ENCODE measurements around the gene SRRM4.
A peak's percentile ranks its signal among the peaks of the same experiment; 100 is the strongest.

The SRRM4 gene

DNA sequence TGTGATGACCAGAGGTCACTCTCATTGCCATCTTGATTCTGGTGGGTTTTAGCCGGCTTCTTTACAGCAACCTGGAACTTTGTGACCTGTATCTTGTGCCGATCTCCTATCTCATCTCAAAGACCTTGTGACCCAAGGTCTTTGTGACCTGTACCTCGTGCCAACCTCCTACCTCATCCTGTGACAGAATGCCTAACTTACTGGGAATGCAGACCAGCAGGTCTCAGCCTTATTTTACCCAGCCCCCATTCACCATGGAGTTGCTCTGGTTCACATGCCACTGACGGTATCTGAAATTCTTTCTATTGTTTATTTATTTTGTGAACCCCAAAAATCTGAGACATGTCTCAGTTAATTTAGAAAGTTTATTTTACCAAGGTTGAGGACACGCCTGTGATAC, 189.9 kb downstream of the SRRM4 start:
- no peak for DNase-seq (ENCODE audit: low spot score)

DNA sequence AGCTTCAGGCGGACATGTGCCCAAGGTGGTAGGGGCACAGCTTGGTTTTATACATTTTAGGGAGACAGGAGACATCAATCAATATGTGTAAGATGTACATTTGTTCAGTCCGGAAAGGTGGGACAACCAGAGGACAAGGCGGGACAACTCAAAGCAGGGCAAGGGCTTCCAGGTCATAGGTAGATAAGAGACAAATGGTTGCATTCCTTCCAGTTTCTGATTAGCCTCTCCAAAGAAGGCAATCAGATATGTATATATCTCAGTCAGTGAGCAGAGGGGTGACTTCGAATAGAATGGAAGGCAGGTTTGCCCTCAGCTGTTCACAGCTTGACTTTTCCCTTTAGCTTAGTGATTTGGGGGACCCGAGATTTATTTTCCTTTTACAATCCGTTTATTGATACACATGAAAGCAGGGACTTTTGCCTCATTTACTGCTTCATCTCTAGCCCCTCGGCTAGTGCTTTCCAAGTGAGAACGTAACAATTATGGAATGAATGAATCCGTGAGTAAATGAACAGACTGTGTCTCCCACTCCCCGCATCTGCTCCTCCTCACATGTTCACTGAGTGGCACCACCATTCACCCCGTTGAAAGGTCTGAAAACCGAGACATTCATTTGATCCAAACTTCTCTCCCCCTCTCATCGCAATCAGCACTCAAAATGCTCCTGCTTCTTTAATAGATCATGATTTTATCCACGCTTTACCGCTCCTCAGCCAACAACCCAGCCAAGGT, 190.5 kb downstream of the SRRM4 start:
- DNase-seq (ENCODE audit: low spot score): no peak

DNA sequence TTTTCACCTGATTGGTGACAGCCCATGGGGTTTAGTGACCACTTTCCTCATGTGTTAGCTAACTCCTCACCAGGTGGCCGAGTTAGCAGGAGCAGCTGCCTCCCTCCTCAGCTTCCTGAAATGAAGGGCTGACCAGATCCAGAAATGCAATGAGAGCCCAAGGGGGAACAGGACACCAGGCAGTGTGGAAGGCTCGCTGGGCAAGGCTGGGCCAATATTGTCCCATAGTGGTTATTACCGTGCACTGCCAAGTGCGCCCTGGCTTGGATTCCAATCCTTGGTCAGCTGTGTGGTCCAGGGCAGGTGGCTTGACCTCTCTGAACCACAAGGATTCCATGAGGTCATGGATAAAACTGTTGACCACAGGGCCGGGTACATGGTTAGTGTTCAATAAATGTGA, 193.7 kb downstream of the SRRM4 start:
- no peak for DNase-seq (ENCODE audit: low spot score)

DNA sequence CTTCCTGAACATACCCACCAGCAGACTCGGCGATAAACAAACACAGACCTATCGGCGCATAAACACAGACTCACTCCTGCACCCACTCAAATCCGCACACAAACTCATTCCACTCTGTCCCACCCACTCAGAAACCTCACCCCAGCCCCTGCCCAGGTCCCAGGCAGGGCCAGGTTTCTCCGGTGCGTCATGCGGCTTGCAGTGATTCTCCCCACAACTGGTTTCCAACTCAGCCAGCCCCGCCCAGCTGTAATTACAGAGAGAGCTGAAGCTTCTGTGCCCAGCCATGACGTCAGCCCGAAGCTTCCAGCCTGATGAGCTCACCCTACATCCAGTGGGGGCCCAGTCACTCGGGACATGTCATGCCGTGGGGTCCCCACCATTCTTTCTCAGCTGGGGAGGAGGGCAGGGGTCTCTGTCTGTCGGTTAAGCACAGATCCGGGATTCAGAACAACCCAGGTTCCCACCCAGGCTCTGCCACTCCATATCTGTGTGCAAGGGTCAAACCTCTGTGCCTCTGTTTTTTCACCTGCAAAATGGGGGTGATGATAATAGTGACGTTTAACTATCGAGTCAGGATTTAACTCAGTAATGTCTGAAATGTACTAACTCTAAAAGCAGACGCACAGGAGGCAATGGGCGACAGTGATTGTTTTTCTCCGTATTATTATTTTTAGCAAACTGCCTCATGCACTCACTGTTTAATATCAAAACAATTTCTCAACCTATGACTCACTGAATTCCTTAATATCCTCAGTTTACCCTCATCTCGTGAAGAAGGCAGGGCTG, 195.1 kb downstream of the SRRM4 start:
- DNase-seq (ENCODE audit: low spot score): peak; percentile 58

DNA sequence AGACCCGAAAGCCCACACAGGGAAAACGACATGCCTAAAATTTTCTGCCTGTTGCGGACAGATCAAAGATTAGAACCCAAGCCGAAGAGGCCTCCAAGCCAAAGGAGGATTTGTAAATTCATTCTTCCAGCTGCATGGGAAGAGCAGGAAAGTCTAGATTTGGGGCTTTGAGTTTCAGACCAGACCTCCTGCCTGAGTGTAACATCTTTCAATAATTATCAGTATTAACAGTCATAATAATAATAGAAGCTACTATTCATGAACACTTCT, 195.7 kb downstream of the SRRM4 start:
- no peak for DNase-seq (ENCODE audit: low spot score)

DNA sequence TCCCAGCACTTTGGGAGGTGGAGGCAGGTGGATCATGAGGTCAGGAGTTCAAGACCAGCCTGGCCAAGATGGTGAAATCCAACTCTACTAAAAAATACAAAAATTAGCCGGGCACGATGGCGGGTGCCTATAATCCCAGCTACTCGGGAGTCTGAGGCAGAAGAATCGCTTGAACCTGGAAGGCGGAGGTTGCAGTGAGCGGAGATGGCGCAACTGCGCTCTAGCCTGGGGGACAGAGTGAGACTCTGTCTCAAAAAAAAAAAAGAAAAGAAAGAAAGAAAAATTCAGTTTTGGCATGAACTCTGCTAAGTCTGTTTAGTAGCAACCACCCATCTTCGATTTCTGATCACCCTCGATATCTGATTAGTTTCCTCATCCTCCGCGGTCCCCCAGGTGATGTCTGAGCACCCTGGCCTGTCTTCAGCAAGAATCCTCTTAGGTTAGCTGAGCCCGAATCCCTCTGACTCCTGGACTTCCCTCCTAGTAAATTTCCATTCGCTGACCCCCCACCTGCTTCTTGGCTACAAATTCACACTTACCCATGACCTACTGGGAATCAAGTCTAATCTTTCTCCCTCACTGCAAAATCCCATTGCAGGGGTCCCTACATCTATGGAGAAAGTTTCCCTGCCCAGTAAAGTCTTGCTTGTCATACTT, 196.5 kb downstream of the SRRM4 start:
- DNase-seq (ENCODE audit: low spot score): no peak

DNA sequence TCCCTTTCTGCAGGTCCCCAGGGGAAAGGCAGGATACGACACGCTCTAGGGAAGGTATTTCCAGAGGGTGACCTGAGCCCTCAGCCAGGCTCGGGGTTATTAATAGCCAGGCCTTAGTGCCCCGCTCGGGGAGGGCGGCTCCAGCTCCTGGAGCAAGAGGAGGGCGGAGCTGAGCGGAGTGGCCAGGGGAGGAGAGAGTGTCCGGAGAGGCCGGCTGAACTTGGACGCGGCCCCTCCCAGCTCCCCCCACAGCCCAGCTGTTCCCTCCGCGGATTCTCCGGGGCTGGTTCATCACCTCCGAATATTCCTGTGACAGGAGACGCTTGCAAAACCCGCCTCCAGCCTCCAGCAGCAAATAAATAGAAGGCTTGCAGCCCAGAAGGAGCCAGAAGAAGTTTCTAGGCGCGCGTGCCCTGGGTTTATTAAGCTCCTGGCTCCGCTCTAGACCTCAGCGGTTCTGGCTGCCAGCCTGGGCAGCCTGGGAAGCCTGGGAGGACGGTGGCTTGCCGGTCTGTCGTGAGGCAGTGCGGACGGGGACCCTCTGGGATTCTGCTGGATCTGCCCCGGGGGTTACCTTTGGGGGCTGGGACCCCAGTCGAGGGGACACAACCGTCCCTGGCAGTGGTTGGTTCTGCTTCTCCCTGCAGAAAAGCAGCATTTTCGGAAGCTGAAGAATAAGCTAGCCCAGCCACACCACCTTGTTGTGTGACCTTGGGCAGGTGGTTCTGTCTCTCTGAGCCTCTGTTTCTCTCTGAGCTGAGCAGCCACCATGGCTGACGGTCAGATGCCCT, 197.4 kb downstream of the SRRM4 start, which contains the start of gene HSPB8:
HSPB8 (plus strand) TSS at position 388 of the 791 bp plus-strand sequence; CDS start at position 770, 382 bp downstream.
- peak; percentile 74 for DNase-seq (ENCODE audit: low spot score)

DNA sequence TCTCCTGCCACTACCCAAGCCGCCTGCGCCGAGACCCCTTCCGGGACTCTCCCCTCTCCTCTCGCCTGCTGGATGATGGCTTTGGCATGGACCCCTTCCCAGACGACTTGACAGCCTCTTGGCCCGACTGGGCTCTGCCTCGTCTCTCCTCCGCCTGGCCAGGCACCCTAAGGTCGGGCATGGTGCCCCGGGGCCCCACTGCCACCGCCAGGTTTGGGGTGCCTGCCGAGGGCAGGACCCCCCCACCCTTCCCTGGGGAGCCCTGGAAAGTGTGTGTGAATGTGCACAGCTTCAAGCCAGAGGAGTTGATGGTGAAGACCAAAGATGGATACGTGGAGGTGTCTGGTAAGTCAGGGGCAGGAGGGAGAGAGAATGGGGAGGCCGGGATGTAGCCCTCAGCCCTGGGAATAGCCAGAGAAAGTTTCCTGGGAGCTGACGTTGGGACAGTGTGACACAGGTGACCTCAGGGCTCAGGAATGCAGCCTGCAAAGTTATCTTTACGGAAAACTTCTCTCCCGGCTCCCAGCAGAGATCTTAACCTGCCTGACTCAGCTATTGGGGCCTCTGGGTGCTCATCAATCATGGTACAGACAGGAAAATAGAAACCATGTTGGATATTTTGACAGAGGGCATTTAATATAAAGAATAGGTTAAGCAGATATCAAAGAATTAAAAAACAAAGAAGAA, 198.1 kb downstream of the SRRM4 start:
- no peak for DNase-seq (ENCODE audit: low spot score)

DNA sequence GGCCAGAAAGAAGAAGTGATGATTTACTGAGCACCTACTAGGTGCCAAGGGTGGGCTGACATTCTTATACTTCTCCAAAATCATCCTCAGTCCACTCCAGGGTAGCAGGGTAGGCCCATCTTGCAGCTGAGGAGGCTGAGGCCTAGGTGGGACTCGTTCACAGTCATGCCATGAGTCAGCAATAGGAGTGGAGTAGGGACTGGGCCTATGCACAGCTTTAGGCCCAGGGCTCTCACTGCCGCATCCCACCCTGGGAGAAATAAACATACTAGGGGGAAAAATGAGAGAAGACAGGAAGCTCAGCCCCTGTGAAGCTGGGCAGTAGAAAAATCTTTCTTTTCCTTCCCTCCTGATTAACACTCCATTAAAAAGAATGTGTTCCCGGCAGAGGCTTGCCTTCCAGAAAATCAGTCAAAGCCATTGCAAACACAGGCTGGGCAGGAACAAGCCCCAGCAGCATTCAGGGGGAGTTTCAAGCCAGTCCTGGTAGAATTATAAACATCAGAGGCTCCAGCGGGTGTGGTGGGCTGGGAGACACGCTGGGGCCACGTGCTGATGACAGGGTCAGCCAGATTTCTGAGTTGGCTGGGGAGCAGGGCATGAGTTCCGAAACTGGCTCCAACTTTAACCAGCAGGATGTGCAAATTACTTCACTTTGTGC, 199.2 kb downstream of the SRRM4 start:
- no peak for DNase-seq (ENCODE audit: low spot score)

DNA sequence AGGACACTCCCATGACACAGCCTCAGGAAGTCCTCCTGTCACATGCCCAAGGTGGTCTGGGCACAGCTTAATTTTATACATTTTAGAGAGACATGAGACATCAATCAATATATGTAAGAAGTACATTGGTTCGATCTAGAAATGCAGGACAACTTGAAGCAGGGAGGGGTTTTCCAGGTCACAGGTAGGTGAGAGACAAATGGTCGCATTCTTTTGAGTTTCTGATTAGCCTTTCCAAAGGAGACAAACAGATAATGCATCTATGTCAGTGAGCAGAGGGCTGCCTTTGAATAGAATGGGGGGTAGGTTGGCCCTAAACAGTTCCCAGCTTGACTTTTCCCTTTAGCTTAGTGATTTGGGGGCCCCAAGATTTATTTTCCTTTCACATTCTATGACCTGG, 199.9 kb downstream of the SRRM4 start:
- no peak for DNase-seq (ENCODE audit: low spot score)

DNA sequence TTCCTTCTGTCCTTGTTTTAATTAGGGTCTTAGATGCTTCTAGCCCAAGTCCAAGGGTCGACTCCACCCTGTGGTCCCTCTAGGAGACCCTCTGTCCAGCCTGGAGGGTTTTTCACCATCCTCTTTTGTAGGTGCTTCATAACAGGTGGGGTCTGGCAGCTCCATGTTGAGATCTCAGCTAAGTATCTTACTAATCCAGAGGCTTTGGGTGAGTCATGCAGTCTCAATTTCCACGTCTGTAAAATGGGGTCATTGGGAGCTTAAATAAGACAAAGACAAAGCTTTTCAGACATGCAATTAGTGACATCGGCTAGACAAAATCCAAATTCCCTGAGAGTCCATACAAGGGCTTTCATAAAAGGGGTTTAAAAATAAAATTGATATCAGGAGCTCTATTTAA, 200.6 kb downstream of the SRRM4 start:
- DNase-seq (ENCODE audit: low spot score): no peak

DNA sequence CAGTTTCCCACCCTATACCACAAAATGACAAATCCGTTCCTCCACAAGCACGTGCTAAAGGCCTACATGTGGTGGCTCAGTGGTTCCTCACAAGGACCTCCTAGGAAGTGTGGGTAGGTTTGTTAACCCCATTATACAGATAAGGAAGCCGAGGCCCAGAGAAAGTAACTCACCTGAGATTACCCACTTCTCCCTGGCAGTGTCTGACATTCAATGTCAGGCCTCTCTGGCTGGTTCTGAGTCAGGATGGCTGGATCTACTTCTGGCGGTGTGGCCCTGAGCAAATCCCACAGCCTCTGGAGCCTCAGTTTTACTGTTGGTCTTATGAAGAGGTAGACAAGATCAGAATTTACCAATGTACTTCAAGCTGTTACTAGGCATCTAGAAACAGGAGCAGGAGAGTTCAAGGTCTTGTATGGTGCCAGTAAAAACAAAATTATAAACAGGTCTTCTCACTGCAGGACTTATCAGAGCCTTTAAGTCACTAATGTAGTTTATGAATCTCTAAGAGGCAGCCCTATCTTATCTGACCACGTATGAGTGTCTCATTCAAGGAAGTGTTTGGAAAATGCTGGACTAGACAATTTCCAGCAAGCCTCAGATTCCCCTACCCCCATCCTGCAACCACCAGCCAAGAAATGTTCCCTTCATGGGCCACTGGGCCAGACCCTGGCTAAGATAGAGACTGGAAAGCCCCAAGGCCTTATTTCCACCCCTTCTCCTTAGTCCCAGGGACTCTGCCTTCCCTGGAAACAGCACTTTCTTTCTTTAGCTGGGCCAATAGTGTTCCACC, 201.6 kb downstream of the SRRM4 start:
- no peak for DNase-seq (ENCODE audit: low spot score)

DNA sequence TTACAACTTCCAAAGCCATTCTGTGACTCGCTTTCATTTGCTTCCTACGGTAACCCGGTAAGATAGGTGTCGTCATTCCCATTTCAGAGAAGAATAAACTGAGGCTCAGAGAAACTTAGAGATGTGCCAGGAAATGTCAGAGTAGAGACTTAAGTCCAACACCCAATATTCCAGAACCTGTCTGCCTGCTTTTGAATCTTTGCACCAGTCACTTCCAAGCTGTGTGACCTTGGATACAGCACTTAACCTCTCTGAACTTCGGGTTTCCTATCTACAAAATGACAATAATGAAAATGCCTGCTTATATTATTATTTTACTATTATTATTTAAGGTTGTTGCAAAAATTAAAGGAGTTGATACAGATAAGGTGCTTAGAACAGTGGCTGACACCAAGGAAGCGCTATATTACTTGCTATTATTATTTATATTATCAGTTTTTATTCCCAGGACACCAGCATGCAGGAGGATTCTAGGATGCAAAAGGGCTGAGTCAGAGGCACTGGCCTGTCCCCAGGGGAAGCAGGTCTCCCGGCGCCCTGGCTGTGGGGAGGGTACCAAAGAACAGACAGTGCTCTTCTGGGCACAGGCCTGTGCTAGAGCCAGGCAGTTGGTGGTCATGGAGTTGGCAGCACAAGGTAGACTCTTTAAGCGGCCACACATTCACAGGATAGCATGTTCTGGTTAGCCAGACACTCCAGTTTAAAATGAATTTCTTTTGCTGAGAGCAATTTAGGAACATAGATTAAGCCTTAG, 202.8 kb downstream of the SRRM4 start:
- DNase-seq (ENCODE audit: low spot score): no peak

DNA sequence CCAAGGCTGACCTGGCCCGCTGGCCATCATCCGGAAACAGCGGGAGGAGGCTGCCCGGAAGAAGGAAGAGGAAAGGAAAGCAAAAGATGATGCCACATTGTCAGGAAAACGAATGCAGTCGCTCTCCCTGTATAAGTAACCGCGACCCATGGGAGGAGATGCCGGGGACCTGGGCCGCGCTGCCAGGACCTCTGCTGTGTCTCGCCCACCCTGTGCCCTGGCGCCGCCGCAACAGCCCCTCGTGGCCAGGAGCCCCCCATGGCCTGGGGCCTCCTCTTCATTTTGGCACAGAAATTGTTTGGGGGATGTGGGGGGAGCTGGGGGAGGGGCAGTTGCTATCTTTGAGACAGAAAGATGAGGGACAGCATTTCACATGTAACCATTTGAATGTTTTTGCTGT, 213.9 kb downstream of the SRRM4 start:
- no peak for DNase-seq (ENCODE audit: low spot score)

DNA sequence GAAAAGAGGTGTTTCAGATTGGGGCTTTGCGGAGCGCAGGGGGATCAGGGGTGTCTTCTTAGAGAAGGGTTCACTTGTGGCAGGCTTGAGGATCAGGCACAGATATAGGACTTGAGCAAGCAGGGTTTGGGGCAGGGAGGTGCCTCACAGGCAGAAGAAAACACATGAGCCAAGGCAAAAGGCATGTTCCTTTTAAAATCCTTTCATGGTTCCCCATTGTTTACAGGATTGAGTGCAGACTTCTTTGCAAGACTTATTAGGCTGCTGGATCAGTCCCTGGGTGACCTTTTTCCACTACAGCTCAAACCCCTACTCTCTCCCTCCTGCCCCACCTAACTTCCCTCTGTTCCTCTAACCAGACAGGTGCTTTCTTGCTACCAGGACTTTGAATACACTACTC, 217.1 kb downstream of the SRRM4 start:
- DNase-seq (ENCODE audit: low spot score): no peak

DNA sequence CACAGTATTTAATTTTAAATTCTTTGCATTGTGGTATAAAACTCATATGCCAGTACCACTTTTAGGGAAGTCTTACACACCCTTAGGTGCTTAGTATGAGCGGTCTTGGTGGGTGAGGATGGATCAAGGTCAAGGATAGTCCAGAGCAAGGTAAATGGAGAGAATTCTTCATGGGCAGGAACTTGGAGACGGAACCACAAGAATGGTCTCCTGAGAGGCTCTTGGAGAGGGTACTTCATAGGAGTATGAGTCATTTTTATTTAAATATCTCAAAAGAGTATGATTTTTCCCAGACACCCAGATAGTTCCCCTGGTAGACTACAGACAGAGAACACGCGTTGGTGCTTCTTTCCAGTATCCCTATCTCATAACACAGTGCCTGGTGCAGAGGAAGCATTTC, 219.3 kb downstream of the SRRM4 start:
- DNase-seq (ENCODE audit: low spot score): no peak

DNA sequence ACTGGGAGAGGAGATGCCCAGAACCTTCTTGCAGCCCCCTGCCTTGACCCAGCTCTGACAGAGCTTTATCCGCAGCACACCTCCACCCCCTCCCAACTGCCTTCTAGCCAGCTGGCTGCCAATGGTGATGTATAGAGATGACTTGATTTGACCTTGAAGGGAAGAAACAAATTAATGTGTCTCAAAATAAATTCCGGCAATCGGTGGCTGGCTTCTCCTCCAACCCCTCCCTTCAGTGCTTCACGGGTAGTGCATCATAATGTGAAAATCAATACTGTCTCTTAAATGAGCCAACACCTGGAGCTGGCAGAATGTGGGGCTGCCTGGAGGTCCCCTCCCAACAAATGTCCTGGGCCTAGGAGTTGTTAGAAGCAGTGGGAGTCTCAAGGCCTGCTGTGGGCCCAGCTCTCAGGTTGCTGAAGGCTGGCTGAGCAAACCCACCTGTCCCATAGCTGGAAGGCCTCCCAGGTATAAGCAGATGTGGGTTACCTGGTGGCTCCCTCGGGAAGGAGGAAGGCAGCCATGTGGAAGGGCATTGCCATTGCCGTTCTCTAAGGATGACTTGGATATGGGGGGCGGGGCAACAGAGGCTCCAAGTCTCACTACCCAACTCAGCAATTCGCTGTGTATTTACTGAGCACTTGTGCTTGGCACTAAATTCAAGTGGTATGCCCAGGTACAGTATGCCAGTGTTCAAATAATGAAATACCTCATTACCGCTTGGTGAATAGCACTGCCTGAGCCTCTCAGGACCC, 220.6 kb downstream of the SRRM4 start:
- DNase-seq (ENCODE audit: low spot score): no peak

DNA sequence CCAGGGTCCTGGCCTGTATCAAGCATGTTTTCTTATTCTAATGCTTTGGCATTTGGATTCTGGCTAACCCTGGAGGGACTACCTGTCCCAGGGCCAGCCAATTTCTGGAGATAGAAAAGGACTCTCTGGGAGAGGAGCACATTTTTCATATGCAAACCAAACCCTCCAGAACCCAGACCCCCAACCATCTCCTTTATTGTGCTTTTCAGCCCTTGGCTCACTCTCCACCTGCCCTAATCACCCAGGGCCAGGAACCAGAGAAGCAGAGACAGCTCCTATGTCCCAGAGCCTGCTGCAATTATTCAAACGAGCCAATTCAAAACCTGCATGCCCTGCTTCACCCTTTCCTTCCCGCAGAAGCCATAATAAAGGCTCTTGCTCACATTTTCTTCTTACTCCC, 221.2 kb downstream of the SRRM4 start:
- DNase-seq (ENCODE audit: low spot score): no peak

DNA sequence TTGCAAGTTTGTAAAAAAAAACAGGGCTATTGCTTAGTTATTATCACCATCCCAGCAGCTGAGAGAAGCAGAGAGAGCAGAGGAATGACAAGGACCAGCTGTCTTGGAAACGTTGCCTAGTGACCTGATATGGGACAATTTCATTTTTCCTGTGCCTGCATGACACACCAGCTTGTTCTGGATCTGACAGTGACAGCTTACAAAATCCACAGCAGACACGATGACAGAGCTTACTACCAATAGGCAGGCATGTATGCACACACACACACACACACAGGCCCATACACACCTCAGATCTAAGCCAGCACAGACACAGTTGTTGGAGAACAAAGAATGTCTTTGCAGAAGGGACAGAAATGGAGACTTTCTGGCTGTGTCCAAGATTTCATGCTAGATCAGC, 222.8 kb downstream of the SRRM4 start:
- no peak for DNase-seq (ENCODE audit: low spot score)

Data from ecto neural progenitor cell (in vitro differentiated cells).